ENCODE measurements around the gene PAK6. TPM values are rescaled to one million over a fixed set of nuclear protein-coding genes. Genes with fewer than 3 reads are reported as not detected.
A peak's percentile ranks its signal among the peaks of the same experiment; 100 is the strongest.

The PAK6 gene
- total and polyA plus RNA-seq, 4 donors: 0.05 to 0.17 (median 0.10) TPM

- Histone ChIP-seq H3K36me3 (ENCODE audit: control insufficient read depth in 4 of 4, insufficient read depth in 3 of 4, low read depth in 1 of 4, low read length in 3 of 4) (no peaks in the 10 kb centered on the region), H3K9ac (ENCODE audit: low read depth in 1 of 2, low read length in 2 of 2) (no peak overlapping the region), H3K27ac (ENCODE audit: low read depth in 1 of 2, low read length in 2 of 2) (no peak overlapping the region), H3K4me1 (ENCODE audit: control insufficient read depth in 4 of 4, insufficient read depth in 4 of 4, low read length in 3 of 4) (peaks cover 0 to 3% (median 1%) of the 10 kb centered on the region in 4 donors), H3K27me3 (ENCODE audit: control insufficient read depth in 4 of 4, insufficient read depth in 4 of 4, low read length in 3 of 4) (peaks cover 0 to 4% (median 1%) of the 10 kb centered on the region in 4 donors), H3K9me3 (ENCODE audit: control insufficient read depth in 4 of 4, low read length in 3 of 4) (no peaks in the 10 kb centered on the region), H3K4me3 (ENCODE audit: low read depth in 1 of 3, low read length in 3 of 3) (peak overlapping the region in 1 of 3 donors; percentile 23)
- 45% methylated on average over 5 of the region's 5 CpGs for WGBS
- no peak for DNase-seq (ENCODE audit: low spot score)
- no peak for TF ChIP-seq SP1 (IDR thresholded peaks at IDR 0.05)
- no peak for TF ChIP-seq FOXA1 (IDR thresholded peaks at IDR 0.05)
- no peak for TF ChIP-seq YY1 (IDR thresholded peaks at IDR 0.05)
- TF ChIP-seq, protein P1, sequence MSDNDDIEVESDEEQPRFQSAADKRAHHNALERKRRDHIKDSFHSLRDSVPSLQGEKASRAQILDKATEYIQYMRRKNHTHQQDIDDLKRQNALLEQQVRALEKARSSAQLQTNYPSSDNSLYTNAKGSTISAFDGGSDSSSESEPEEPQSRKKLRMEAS (IDR thresholded peaks at IDR 0.05): no peak
- no peak for TF ChIP-seq GABPA (IDR thresholded peaks at IDR 0.05 in 1 of 2, conservative IDR thresholded peaks at IDR 0.05 in 1 of 2)
- TF ChIP-seq HNF4G (IDR thresholded peaks at IDR 0.05): no peak
- TF ChIP-seq ATF3 (IDR thresholded peaks at IDR 0.05): no peak
- no peak for TF ChIP-seq NR2F2 (IDR thresholded peaks at IDR 0.05)
- TF ChIP-seq, protein P2, sequence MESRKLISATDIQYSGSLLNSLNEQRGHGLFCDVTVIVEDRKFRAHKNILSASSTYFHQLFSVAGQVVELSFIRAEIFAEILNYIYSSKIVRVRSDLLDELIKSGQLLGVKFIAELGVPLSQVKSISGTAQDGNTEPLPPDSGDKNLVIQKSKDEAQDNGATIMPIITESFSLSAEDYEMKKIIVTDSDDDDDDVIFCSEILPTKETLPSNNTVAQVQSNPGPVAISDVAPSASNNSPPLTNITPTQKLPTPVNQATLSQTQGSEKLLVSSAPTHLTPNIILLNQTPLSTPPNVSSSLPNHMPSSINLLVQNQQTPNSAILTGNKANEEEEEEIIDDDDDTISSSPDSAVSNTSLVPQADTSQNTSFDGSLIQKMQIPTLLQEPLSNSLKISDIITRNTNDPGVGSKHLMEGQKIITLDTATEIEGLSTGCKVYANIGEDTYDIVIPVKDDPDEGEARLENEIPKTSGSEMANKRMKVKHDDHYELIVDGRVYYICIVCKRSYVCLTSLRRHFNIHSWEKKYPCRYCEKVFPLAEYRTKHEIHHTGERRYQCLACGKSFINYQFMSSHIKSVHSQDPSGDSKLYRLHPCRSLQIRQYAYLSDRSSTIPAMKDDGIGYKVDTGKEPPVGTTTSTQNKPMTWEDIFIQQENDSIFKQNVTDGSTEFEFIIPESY (IDR thresholded peaks at IDR 0.05): no peak
- TF ChIP-seq REST (IDR thresholded peaks at IDR 0.05): no peak
- no peak for TF ChIP-seq TAF1 (conservative IDR thresholded peaks at IDR 0.05)
- no peak for TF ChIP-seq RAD21 (IDR thresholded peaks at IDR 0.05)
- TF ChIP-seq FOXA2 (IDR thresholded peaks at IDR 0.05): no peak
- no peak for TF ChIP-seq RXRA (IDR thresholded peaks at IDR 0.05)
- no peak for TF ChIP-seq CTCF (IDR thresholded peaks at IDR 0.05; ENCODE audit: low read depth, low read length, missing input control)
- TF ChIP-seq HNF4A (conservative IDR thresholded peaks at IDR 0.05): no peak
- TF ChIP-seq JUND (IDR thresholded peaks at IDR 0.05): no peak
- no peak for TF ChIP-seq EGR1 (IDR thresholded peaks at IDR 0.05; ENCODE audit: low read depth in 2 of 2)
These were observed 485 bp downstream of the PAK6 start for GRCh38 chr15:40239404-40239692.

Measured in liver (tissue), 9 donors.